ENCODE measurements around the gene NCAM2.

DNA sequence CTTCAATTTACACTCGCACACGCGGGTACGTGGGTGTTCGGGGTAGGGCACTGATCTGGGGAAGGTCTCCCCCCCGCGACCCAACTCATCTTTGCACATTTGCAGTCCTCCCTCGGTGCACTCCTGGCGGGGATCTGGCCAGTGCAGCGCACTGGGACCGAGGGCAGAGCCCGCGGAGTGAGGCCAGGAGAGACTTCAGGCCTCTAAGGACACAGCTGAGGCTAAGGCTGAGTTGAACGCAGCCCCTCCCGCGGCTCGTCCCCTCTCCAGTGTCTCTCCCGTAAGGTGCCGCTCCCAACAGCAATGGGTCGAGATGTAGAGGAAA is 936 bp upstream of the NCAM2 start:
- TF ChIP-seq RCOR1 (IDR thresholded peaks at IDR 0.05; ENCODE audit: insufficient replicate concordance, low read length) (no peak), CTCF (conservative IDR thresholded peaks at IDR 0.05; ENCODE audit: low read depth, low read length) (no peak), RFX5 (IDR thresholded peaks at IDR 0.05; ENCODE audit: low read depth, low read length) (no peak), POLR2A (IDR thresholded peaks at IDR 0.05; ENCODE audit: low read depth, low read length) (no peak), MAFK (IDR thresholded peaks at IDR 0.05; ENCODE audit: low read depth, low read length) (no peak), MXI1 (IDR thresholded peaks at IDR 0.05; ENCODE audit: borderline replicate concordance, low read depth, low read length) (no peak), CHD1 (IDR thresholded peaks at IDR 0.05; ENCODE audit: low read depth, low read length) (no peak), CEBPB (IDR thresholded peaks at IDR 0.05; ENCODE audit: low read depth, low read length) (no peak)
- TF ChIP-seq, protein P1, sequence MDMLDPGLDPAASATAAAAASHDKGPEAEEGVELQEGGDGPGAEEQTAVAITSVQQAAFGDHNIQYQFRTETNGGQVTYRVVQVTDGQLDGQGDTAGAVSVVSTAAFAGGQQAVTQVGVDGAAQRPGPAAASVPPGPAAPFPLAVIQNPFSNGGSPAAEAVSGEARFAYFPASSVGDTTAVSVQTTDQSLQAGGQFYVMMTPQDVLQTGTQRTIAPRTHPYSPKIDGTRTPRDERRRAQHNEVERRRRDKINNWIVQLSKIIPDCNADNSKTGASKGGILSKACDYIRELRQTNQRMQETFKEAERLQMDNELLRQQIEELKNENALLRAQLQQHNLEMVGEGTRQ (IDR thresholded peaks at IDR 0.05; ENCODE audit: low read depth, low read length), result no peak
